GM19463 (cell line): ENCODE results near the gene DPP10.

Source experiments
- ATAC-seq: cut with Tn5 transposase; IDR thresholded peaks from one replicate; pipeline ENCODE4 v1.9.1; 2021; ENCODE audit warnings: mild to moderate bottlenecking, moderate library complexity; ENCODE audit not compliant: unreplicated experiment

DPP10 gene

GRCh38 chr2:114580691-114581090, 138.2 kb downstream of the DPP10 start:
- no peak for ATAC-seq

- no peak for ATAC-seq
These were observed 155.9 kb downstream of the DPP10 start for GRCh38 chr2:114598329-114598728.

DNA sequence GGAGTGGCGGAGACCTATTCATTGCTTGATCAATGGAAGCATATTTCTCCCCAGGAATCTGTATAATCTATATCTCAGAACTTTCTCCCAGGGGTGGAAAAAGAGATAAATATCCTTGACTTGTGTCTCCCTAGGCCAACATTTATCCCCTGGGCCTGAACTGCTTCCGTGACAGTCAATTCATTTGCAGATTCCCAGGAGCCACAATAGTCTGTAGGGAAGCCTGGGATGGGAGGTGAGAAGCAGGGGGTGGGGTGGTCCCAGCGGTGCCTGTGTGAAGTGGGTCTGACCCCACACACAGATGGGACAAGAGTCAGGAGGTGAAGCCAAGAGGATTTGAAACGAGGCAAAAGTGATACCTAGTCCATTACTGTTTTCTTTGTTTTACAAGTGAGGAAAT, 166.8 kb downstream of the DPP10 start:
- no peak for ATAC-seq

- ATAC-seq, result no peak
These were observed 167.4 kb downstream of the DPP10 start for GRCh38 chr2:114609801-114610200.

DNA sequence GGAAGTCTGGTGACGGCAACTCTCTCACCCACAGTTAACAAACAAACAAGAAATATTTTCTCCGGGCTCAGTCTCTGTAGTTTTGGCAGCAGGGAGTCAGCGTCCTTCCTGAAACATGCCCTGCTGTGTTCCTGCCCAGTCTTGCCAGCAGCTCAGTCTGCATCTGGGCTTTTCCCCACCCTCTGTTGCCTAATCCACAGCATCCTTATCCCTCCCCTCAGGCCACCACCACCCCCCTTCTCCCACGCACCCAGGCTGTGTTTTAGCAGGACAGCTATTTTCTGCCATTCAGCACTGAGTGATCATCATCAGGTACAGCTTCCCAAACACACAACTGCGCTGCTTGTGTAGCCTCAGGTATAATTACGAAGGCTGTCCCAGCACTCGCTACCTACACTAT, 168.2 kb downstream of the DPP10 start:
- ATAC-seq, result no peak

- no peak for ATAC-seq
These were observed 172.2 kb downstream of the DPP10 start for GRCh38 chr2:114614592-114614991.

GRCh38 chr2:114628481-114628880, 186.0 kb downstream of the DPP10 start:
- no peak for ATAC-seq

GRCh38 chr2:114631146-114631545, 188.7 kb downstream of the DPP10 start:
- ATAC-seq, result no peak

- ATAC-seq, result no peak
These were observed 199.8 kb downstream of the DPP10 start for GRCh38 chr2:114642166-114642770.

DNA sequence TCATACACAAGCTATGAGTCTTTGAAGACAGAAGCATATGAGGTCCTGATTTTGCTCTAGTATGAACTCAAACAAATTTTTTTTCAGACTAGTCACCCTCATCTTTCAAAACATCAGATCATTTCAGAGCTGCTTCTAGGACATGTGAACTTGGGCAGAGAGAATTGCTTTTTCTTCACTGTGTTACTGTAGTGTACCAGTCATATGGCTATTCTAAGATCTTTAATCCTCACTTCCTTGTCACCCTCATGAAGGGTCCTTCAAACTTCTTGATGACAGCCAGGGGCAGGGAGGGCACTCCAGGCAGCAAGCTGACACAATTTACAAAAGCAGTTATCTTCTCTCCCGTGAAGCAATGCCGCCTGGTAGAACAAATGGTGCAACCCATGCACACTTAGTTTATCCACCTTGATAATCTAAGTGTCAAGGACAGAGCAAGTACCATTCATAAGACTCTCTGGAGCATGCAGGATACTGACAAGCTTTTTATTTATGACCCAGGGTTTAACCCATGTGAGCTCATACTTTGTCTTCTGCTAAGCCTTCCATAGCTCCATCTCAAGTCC, 200.6 kb downstream of the DPP10 start:
- ATAC-seq, result no peak

DNA sequence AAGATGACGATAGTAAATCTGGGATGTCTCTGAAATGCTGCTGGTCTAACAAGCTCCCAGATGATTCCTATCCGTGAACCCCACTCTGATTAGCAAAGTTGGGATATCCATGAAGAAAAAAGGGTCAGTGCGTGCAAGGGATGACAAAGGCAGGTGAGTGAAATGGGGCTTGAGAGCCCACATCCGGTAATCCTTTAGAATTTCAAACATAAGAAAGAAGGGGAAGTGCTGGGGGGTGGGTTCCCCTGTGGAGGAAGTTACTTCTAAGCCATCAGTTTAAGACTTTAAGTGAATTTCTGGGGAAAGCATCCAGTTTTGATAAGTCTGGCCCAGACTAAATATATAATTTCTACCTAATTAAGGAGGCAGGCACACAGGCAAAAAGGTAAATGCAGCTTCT, 209.5 kb downstream of the DPP10 start:
- no peak for ATAC-seq

- ATAC-seq, result no peak
These were observed 217.4 kb downstream of the DPP10 start for GRCh38 chr2:114659880-114660279.

GRCh38 chr2:114661971-114662939, 219.8 kb downstream of the DPP10 start:
- ATAC-seq, result no peak

DNA sequence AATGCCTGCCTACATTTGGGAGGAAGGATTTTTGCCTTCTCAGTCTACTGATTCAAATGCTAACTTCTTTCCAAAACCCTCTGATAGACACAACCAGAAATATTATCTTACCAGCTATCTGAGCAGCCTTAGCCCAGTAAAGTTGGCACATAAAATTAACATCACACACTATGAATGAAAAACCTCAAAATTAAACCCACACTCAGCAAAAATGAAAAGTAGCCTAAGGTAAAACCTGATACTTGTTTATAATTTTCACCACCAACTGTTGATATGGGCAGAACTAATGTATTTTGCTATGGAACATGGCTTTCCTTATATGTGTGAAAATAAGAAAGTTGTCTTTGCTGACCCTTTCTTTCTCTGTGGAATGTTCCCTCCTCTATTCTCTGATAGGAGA, 226.0 kb downstream of the DPP10 start:
- no peak for ATAC-seq

GRCh38 chr2:114683251-114683650, 240.8 kb downstream of the DPP10 start:
- ATAC-seq, result no peak

- no peak for ATAC-seq
These were observed 242.0 kb downstream of the DPP10 start for GRCh38 chr2:114684403-114684802.

- ATAC-seq, result no peak
These were observed 242.7 kb downstream of the DPP10 start for GRCh38 chr2:114685102-114685501.

- ATAC-seq, result no peak
These were observed 245.8 kb downstream of the DPP10 start for GRCh38 chr2:114688241-114688640.

DNA sequence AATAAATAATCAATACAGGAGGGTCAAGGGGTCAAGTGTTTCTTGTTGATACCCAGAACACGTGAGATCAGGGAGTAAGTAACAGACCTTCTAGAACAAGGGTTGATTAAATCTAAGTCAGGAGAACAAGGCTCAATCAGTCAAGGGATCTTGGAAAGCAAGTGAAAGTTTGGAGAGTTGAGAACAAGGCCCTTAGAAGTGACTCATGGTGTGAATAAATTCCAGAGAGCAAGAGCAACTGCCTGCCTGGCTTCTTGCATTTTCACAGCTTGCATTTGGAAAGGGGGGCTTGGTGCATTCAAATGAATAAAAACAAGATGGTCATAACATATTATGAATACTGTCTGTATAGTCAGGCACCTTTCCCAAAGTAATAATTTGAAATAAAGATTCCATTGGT, 256.1 kb downstream of the DPP10 start:
- ATAC-seq, result no peak

DNA sequence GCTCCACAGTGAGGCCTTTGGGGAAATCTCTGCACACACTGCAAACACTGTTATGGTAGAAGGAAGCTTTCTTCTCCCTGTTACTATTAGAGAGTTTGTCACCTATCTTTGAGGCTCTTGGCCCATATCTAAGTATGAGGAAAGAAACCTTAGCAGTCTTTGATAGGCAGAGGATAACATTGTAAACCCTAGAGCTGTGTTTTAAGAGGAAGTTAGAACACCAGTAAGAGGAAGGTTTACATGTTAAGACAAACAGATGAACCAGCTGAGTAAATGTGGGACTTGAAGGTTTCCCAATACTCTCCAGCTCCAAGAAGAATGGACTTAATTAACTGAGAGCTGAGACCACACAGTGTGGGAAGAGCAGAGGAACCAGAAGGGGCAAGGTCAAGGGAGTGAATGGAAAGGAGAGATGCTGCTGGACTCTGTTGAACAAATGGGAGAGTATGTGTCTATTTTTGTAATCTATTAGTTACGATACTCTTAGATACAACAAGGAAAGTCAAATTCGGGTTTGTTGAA, 257.0 kb downstream of the DPP10 start:
- no peak for ATAC-seq

GRCh38 chr2:114700440-114700839, 258.0 kb downstream of the DPP10 start:
- ATAC-seq, result no peak
